ENCODE data around the gene CNNM3.
A peak's percentile ranks its signal among the peaks of the same experiment; 100 is the strongest.

CNNM3 gene

DNA sequence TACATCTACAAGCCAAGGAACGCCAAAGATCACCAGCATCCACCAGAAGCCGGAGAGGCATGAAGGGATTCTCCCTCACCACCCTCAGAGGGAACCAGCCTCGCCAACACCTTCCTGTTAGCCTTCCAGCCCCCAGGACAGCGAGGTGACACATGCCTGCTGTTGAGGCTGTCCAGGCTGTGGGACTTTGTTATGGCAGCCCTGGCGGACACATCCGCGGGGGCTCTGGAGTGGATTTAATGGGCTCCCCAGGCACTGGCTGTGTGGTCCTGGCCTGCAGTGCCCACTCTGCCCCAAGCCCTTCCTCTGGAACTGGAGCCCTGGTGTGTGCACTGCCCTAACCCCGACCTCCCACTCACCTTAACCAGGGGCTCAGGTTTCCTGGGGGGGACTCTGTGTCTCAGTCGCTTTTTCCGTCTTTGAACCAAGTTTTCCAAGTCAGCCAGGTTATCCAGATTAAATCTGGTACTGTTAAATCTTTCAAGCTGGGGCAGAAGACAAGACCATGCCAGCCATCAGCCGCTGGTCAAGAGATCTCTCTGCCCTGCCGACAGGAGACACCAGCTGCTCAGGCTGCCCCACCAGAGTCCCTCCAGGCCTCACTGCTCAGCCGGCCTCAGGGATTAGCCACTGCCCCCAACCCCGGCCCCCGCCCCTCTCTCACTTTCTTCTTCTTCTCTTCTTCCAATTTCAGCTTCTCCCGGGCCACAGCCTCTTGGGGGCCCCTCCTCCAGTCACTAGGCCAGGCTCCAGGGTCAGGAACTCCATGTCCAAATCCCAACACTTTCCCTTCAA lies 25.8 kb downstream of the CNNM3 start:
- Histone ChIP-seq H3K79me1 (ENCODE audit: low read length) (peaks cover 4% of the 10 kb centered on the region), H4K12ac (ENCODE audit: low read depth, low read length) (no peak overlapping the region), H2BK12ac (ENCODE audit: low read length) (no peak overlapping the region), H3K4me2 (ENCODE audit: low read length) (no peak overlapping the region), H3K79me2 (ENCODE audit: control insufficient read depth, insufficient read depth, low read length, poor library complexity) (no peaks in the 10 kb centered on the region), H3K36me3 (ENCODE audit: control insufficient read depth in 1 of 2, insufficient read depth in 2 of 2, low read length in 2 of 2) (peaks cover 2 to 15% of the 10 kb centered on the region in 2 experiments), H3K27me3 (ENCODE audit: insufficient read depth, low read length) (no peaks in the 10 kb centered on the region), H2AFZ (ENCODE audit: insufficient read depth, low read length, poor library complexity) (no peak overlapping the region), H4K91ac (ENCODE audit: low read depth, low read length) (no peak overlapping the region), H3K4me1 (ENCODE audit: control insufficient read depth in 1 of 2, insufficient read depth in 2 of 2, low read length in 2 of 2) (peaks cover 12 to 15% of the 10 kb centered on the region in 2 experiments), H3K4me3 (ENCODE audit: low read depth, low read length) (no peak overlapping the region), H3K9me3 (ENCODE audit: insufficient read depth, low read depth, low read length) (no peaks in the 10 kb centered on the region), H2AK5ac (ENCODE audit: low read length) (no peak overlapping the region), H3K23ac (ENCODE audit: low read length) (no peak overlapping the region), H3K14ac (ENCODE audit: low read length) (no peak overlapping the region), H3K27ac (ENCODE audit: low read depth, low read length) (no peak overlapping the region), H3K18ac (ENCODE audit: low read length) (no peak overlapping the region), H4K8ac (ENCODE audit: low read depth, low read length) (no peak overlapping the region), H3K9ac (ENCODE audit: low read length) (no peak overlapping the region), H3K4ac (ENCODE audit: low read depth, low read length) (no peak overlapping the region), H2BK120ac (ENCODE audit: insufficient read depth, low read length, poor library complexity) (no peak overlapping the region), H2BK5ac (ENCODE audit: low read depth, low read length, poor library complexity) (no peak overlapping the region)
- DNase-seq: no peak
- no CpG with 5 or more reads among the region's 16 CpGs for WGBS (ENCODE audit: extremely low coverage, insufficient coverage, insufficient read length)

DNA sequence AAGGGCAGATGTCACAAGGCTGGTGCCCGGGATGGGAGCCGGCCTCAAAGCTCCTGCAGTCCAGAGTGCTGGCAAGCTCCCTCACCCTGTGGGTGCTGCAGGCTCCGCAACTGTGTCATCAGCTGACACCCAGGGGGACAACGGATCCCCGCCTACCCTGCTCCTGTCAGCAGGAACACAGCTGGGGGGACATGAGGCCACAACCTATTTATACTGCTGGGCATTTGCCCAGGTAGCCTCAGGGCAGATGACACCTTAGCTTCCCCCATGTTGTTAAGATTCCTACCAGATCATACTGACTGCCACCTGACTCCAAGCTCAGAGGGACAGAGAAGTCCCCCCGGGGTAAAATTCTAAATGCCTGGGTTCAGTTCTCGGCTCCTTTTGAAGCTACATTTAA lies 26.5 kb downstream of the CNNM3 start:
- DNase-seq: peak; percentile 37 to 46
- peaks cover 2 to 15% of the 10 kb centered on the region in 2 experiments for H3K36me3 ChIP-seq (ENCODE audit: control insufficient read depth in 1 of 2, insufficient read depth in 2 of 2, low read length in 2 of 2)
- WGBS (ENCODE audit: extremely low coverage, insufficient coverage, insufficient read length): no CpG with 5 or more reads among the region's 7 CpGs

DNA sequence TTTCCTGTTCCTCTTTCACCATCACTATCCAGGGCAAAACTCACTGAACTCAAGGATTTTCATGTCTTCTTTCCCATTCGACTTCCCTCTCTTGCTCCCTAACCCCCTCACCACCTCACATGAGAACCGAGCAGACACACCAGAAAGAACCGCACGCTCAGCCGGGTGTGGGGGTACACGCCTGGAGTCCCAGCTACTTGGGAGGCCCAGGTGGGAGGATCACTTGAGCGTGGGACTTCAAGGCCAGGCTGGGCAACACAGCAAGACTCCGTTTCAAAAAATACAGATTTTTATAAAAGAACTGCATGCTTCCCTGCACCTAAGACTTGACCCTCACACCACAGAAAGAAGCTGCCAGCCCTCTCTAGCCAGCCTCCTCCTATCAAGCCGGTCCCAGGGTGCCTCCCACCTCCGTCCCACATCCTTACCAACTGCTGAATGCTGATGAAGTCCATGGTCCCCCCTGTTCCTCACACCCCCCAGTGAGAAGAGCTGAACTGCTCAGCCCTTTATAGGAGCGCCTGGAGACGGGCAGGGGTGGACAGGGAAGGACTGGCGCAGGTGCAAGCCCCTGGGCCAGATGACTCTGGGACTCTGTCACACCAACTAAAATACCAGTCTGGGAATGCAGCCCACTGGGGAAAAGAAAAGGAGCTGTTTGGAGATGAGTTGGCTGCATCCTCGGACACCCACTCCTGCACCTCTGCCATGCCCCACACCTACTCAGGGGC lies 27.6 kb downstream of the CNNM3 start, which contains the start of gene ANKRD23:
ANKRD23 (minus strand) TSS at position 484 of the 731 bp plus-strand sequence; CDS start at position 455, 29 bp downstream.
- Histone ChIP-seq H2AK5ac (ENCODE audit: low read length) (no peak within 1 kb of the TSS), H3K9me3 (ENCODE audit: insufficient read depth, low read depth, low read length) (no peaks in the 10 kb centered on the region), H3K4me3 (ENCODE audit: low read depth, low read length) (no peak within 1 kb of the TSS), H3K4ac (ENCODE audit: low read depth, low read length) (no peak within 1 kb of the TSS), H3K36me3 (ENCODE audit: control insufficient read depth in 1 of 2, insufficient read depth in 2 of 2, low read length in 2 of 2) (peaks cover 2 to 15% of the 10 kb centered on the region in 2 experiments), H3K18ac (ENCODE audit: low read length) (no peak within 1 kb of the TSS), H2BK5ac (ENCODE audit: low read depth, low read length, poor library complexity) (no peak within 1 kb of the TSS), H4K8ac (ENCODE audit: low read depth, low read length) (no peak within 1 kb of the TSS), H3K79me2 (ENCODE audit: control insufficient read depth, insufficient read depth, low read length, poor library complexity) (no peaks in the 10 kb centered on the region), H3K79me1 (ENCODE audit: low read length) (no peaks in the 10 kb centered on the region), H3K14ac (ENCODE audit: low read length) (no peak within 1 kb of the TSS), H4K12ac (ENCODE audit: low read depth, low read length) (no peak within 1 kb of the TSS), H2BK120ac (ENCODE audit: insufficient read depth, low read length, poor library complexity) (no peak within 1 kb of the TSS), H2BK12ac (ENCODE audit: low read length) (no peak within 1 kb of the TSS), H3K27me3 (ENCODE audit: insufficient read depth, low read length) (no peaks in the 10 kb centered on the region), H3K4me1 (ENCODE audit: control insufficient read depth in 1 of 2, insufficient read depth in 2 of 2, low read length in 2 of 2) (peaks cover 4 to 9% of the 10 kb centered on the region in 2 experiments), H3K23ac (ENCODE audit: low read length) (no peak within 1 kb of the TSS), H3K4me2 (ENCODE audit: low read length) (no peak within 1 kb of the TSS), H3K27ac (ENCODE audit: low read depth, low read length) (no peak within 1 kb of the TSS), H4K91ac (ENCODE audit: low read depth, low read length) (no peak within 1 kb of the TSS), H2AFZ (ENCODE audit: insufficient read depth, low read length, poor library complexity) (no peak within 1 kb of the TSS), H3K9ac (ENCODE audit: low read length) (no peak within 1 kb of the TSS)
- no peak for DNase-seq
- no CpG with 5 or more reads among the region's 14 CpGs for WGBS (ENCODE audit: extremely low coverage, insufficient coverage, insufficient read length)

More for the DNA sequence above, 26.5 kb downstream of the CNNM3 start:
- H2AFZ ChIP-seq (ENCODE audit: insufficient read depth, low read length, poor library complexity): no peak overlapping the region
- H3K27ac ChIP-seq (ENCODE audit: low read depth, low read length): no peak overlapping the region
- H3K4me3 ChIP-seq (ENCODE audit: low read depth, low read length): no peak overlapping the region
- H3K27me3 ChIP-seq (ENCODE audit: insufficient read depth, low read length): no peaks in the 10 kb centered on the region
- no peak overlapping the region for H2BK120ac ChIP-seq (ENCODE audit: insufficient read depth, low read length, poor library complexity)
- no peak overlapping the region for H4K12ac ChIP-seq (ENCODE audit: low read depth, low read length)
- H2BK5ac ChIP-seq (ENCODE audit: low read depth, low read length, poor library complexity): no peak overlapping the region
- peaks cover 10 to 13% of the 10 kb centered on the region in 2 experiments for H3K4me1 ChIP-seq (ENCODE audit: control insufficient read depth in 1 of 2, insufficient read depth in 2 of 2, low read length in 2 of 2)
- no peak overlapping the region for H3K23ac ChIP-seq (ENCODE audit: low read length)
- H2BK12ac ChIP-seq (ENCODE audit: low read length): no peak overlapping the region
- H3K9ac ChIP-seq (ENCODE audit: low read length): no peak overlapping the region
- no peak overlapping the region for H2AK5ac ChIP-seq (ENCODE audit: low read length)
- H3K9me3 ChIP-seq (ENCODE audit: insufficient read depth, low read depth, low read length): no peaks in the 10 kb centered on the region
- no peak overlapping the region for H3K4ac ChIP-seq (ENCODE audit: low read depth, low read length)
- no peak overlapping the region for H4K8ac ChIP-seq (ENCODE audit: low read depth, low read length)
- peaks cover 3% of the 10 kb centered on the region for H3K79me1 ChIP-seq (ENCODE audit: low read length)
- H3K18ac ChIP-seq (ENCODE audit: low read length): no peak overlapping the region
- H4K91ac ChIP-seq (ENCODE audit: low read depth, low read length): no peak overlapping the region
- H3K4me2 ChIP-seq (ENCODE audit: low read length): no peak overlapping the region
- no peak overlapping the region for H3K14ac ChIP-seq (ENCODE audit: low read length)
- H3K79me2 ChIP-seq (ENCODE audit: control insufficient read depth, insufficient read depth, low read length, poor library complexity): no peaks in the 10 kb centered on the region

DNA sequence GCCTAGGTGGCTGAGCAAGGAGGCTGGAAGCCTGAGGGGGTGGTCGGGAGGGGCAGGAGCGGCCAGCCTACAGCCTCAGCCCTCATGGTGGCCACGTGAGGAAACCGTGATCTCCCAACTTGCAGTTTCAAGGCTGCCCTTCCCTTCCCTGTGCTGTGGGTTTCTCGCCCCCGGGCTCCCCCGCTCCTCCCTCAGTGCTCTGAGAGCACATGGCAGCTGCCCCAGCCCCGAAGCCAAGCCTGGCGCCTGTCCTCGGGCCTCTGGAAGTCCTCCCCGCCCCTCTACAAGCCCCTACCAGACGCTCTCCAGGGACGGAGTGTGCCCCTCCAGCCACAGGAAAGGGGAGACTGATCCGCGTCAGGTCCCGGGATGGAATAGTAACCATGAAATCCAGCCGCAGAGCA lies 28.3 kb downstream of the CNNM3 start:
- Histone ChIP-seq H2AK5ac (ENCODE audit: low read length) (no peak overlapping the region), H3K23ac (ENCODE audit: low read length) (no peak overlapping the region), H3K79me1 (ENCODE audit: low read length) (no peaks in the 10 kb centered on the region), H3K79me2 (ENCODE audit: control insufficient read depth, insufficient read depth, low read length, poor library complexity) (no peaks in the 10 kb centered on the region), H3K4me2 (ENCODE audit: low read length) (no peak overlapping the region), H2BK120ac (ENCODE audit: insufficient read depth, low read length, poor library complexity) (no peak overlapping the region), H3K9me3 (ENCODE audit: insufficient read depth, low read depth, low read length) (no peaks in the 10 kb centered on the region), H3K4me3 (ENCODE audit: low read depth, low read length) (no peak overlapping the region), H3K36me3 (ENCODE audit: control insufficient read depth in 1 of 2, insufficient read depth in 2 of 2, low read length in 2 of 2) (peaks cover 2 to 12% of the 10 kb centered on the region in 2 experiments), H3K4me1 (ENCODE audit: control insufficient read depth in 1 of 2, insufficient read depth in 2 of 2, low read length in 2 of 2) (peaks cover 4 to 9% of the 10 kb centered on the region in 2 experiments), H2BK5ac (ENCODE audit: low read depth, low read length, poor library complexity) (no peak overlapping the region), H3K14ac (ENCODE audit: low read length) (no peak overlapping the region), H4K8ac (ENCODE audit: low read depth, low read length) (no peak overlapping the region), H3K4ac (ENCODE audit: low read depth, low read length) (no peak overlapping the region), H2AFZ (ENCODE audit: insufficient read depth, low read length, poor library complexity) (no peak overlapping the region), H3K9ac (ENCODE audit: low read length) (no peak overlapping the region), H2BK12ac (ENCODE audit: low read length) (no peak overlapping the region), H4K12ac (ENCODE audit: low read depth, low read length) (no peak overlapping the region), H4K91ac (ENCODE audit: low read depth, low read length) (no peak overlapping the region), H3K27ac (ENCODE audit: low read depth, low read length) (no peak overlapping the region), H3K27me3 (ENCODE audit: insufficient read depth, low read length) (no peaks in the 10 kb centered on the region), H3K18ac (ENCODE audit: low read length) (no peak overlapping the region)
- no CpG with 5 or more reads among the region's 17 CpGs for WGBS (ENCODE audit: extremely low coverage, insufficient coverage, insufficient read length)
- no peak for DNase-seq

Measured in trophoblast cell (in vitro differentiated cells and primary cell).